IPS DF 19.7 (cell line): ENCODE results near the gene ELOVL6.
"Not testable (repeated sequence)": the region's sequence is repeated elsewhere in the genome, so short reads cannot be mapped to it uniquely, and the experiment has no call there.

Source experiments
- DNase-seq: peaks from one replicate; pipeline ENCODE4 v3.0.0-alpha.2; 2013; ENCODE audit warnings: low read depth, low spot score

Gene ELOVL6

GRCh38 chr4:110160618-110161017 lies 37.8 kb downstream of the ELOVL6 start:
- no peak for DNase-seq

GRCh38 chr4:110159541-110159940 lies 38.9 kb downstream of the ELOVL6 start:
- DNase-seq, result no peak

- no peak for DNase-seq
Measured at GRCh38 chr4:110157580-110157979, 40.8 kb downstream of the ELOVL6 start.

GRCh38 chr4:110157166-110157565 lies 41.2 kb downstream of the ELOVL6 start:
- not testable (repeated sequence) for DNase-seq

- DNase-seq, result no peak
Measured at GRCh38 chr4:110156442-110156841, 42.0 kb downstream of the ELOVL6 start.

GRCh38 chr4:110155654-110156053 lies 42.8 kb downstream of the ELOVL6 start:
- DNase-seq, result no peak

GRCh38 chr4:110154582-110154981 lies 43.8 kb downstream of the ELOVL6 start:
- DNase-seq, result no peak

GRCh38 chr4:110152386-110152785 lies 46.0 kb downstream of the ELOVL6 start:
- no peak for DNase-seq

GRCh38 chr4:110149089-110149488 lies 49.3 kb downstream of the ELOVL6 start:
- DNase-seq, result no peak

- DNase-seq, result no peak
Measured at GRCh38 chr4:110142461-110142860, 56.0 kb downstream of the ELOVL6 start.

GRCh38 chr4:110139815-110140214 lies 58.6 kb downstream of the ELOVL6 start:
- DNase-seq, result no peak

GRCh38 chr4:110139111-110139510 lies 59.3 kb downstream of the ELOVL6 start:
- no peak for DNase-seq

- no peak for DNase-seq
Measured at GRCh38 chr4:110138551-110138950, 59.9 kb downstream of the ELOVL6 start.

- DNase-seq, result no peak
Measured at GRCh38 chr4:110137829-110138228, 60.6 kb downstream of the ELOVL6 start.

GRCh38 chr4:110135523-110135922 lies 62.9 kb downstream of the ELOVL6 start:
- DNase-seq, result no peak

- DNase-seq, result no peak
Measured at GRCh38 chr4:110135076-110135475, 63.3 kb downstream of the ELOVL6 start.

GRCh38 chr4:110134269-110134869 lies 64.0 kb downstream of the ELOVL6 start:
- DNase-seq, result no peak

- DNase-seq, result no peak
Measured at GRCh38 chr4:110132816-110133719, 65.3 kb downstream of the ELOVL6 start.

- DNase-seq, result no peak
Measured at GRCh38 chr4:110131916-110132315, 66.5 kb downstream of the ELOVL6 start.

GRCh38 chr4:110130576-110131358 lies 67.6 kb downstream of the ELOVL6 start:
- no peak for DNase-seq

- DNase-seq, result no peak
Measured at GRCh38 chr4:110129544-110129943, 68.9 kb downstream of the ELOVL6 start.

- DNase-seq, result no peak
Measured at GRCh38 chr4:110128472-110128919, 69.9 kb downstream of the ELOVL6 start.
